OCI-LY3 (cell line): ENCODE data around the gene LRRC4B.

ENCODE experiments used
- EZH2phosphoT487 ChIP-seq: fragments of 200-600 bp; shearing (Covaris generic); IDR thresholded peaks from 2 replicates; pipeline ENCODE4 v1.6.1; 2018; ENCODE audit warnings: antibody characterized with exemption, mixed run types, low read depth
- TF ChIP-seq, protein P1 (sequence below): fragments of 200-600, 300-600 bp; sonication (generic); IDR thresholded peaks from 2 replicates; pipeline ENCODE4 v1.5.1; 2014; ENCODE audit warnings: antibody characterized with exemption, low read length, low read depth

DNA sequence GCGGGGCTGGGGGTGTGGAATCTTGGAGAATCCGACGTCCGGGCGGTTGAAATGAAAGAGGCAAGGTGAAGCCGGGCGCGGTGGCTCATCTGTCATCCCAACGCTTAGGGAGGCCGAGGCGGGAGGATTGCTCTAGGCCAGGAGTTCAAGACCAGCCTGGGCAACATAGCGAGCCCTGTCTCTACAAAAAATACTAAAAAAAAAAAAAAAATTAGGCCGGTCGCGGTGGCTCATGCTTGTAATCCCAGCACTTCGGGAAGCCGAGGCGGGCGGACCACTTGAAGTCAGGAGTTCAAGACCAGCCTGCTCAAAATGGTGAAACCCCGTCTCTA lies 91.4 kb downstream of the LRRC4B start:
- TF ChIP-seq, protein P1, sequence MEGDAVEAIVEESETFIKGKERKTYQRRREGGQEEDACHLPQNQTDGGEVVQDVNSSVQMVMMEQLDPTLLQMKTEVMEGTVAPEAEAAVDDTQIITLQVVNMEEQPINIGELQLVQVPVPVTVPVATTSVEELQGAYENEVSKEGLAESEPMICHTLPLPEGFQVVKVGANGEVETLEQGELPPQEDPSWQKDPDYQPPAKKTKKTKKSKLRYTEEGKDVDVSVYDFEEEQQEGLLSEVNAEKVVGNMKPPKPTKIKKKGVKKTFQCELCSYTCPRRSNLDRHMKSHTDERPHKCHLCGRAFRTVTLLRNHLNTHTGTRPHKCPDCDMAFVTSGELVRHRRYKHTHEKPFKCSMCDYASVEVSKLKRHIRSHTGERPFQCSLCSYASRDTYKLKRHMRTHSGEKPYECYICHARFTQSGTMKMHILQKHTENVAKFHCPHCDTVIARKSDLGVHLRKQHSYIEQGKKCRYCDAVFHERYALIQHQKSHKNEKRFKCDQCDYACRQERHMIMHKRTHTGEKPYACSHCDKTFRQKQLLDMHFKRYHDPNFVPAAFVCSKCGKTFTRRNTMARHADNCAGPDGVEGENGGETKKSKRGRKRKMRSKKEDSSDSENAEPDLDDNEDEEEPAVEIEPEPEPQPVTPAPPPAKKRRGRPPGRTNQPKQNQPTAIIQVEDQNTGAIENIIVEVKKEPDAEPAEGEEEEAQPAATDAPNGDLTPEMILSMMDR = no peak
- no peak for TF ChIP-seq EZH2phosphoT487
